Endothelial cell of umbilical vein (primary cell): Measurements from ENCODE around the gene PPP1R13B. TPM values are rescaled to one million over a fixed set of nuclear protein-coding genes. Genes with fewer than 3 reads are reported as not detected.

ENCODE experiments used
- BruUV-seq: library from RNA; stranded (reverse); fragments of 400-500 nt; replicated peaks from 2 replicates; lab custom pipeline; 2021; lab: Mats Ljungman, UMichigan
- CTCF ChIA-PET: fragments of 300-600, 350-600 bp; sonication (Branson Sonifier 250); formaldehyde crosslinking; loops from one replicate; lab custom pipeline; 2021; ENCODE audit warnings: antibody characterized with exemption, inconsistent platforms; lab: Charles Lee
- POLR2A ChIA-PET: fragments of 300-600, 350-600 bp; sonication (Branson Sonifier 250); formaldehyde crosslinking; loops from one replicate; lab custom pipeline; 2021; ENCODE audit warnings: antibody characterized with exemption, inconsistent platforms; lab: Charles Lee
- DNase-seq: peaks from one replicate; pipeline ENCODE4 v3.0.0-alpha.2; 2011; ENCODE audit warnings: low read depth, low spot score
- FAIRE-seq: peaks from 2 replicates; lab custom pipeline; 2011; peaks lifted over from hg19 to GRCh38; lab: Jason Lieb, UNC
- H2AFZ ChIP-seq: 2 replicates; pipeline ENCODE4 v1.6.0; 2012; ENCODE audit warnings: low read depth, low read length, control low read depth, inconsistent platforms
- H3K27ac ChIP-seq: 2 replicates; pipeline ENCODE4 v1.5.1; 2011; ENCODE audit warnings: low read depth, mild to moderate bottlenecking, control low read depth, low read length, moderate library complexity; ENCODE audit not compliant: insufficient read depth
- H3K27me3 ChIP-seq, 2 experiments: 2 replicates each; pipeline versions ENCODE4 v1.6.0 to v1.6.1; 2011; ENCODE audit warnings: low read length in 2 of 2, mixed read lengths in 1 of 2; ENCODE audit not compliant: control insufficient read depth in 2 of 2, insufficient read depth in 2 of 2
- H3K36me3 ChIP-seq, 2 experiments: 2 replicates in 1 of 2; 3 replicates in 1 of 2; pipeline ENCODE4 v1.5.1; 2011; ENCODE audit warnings: low read length in 2 of 2, mild to moderate bottlenecking in 1 of 2, moderate library complexity in 1 of 2; ENCODE audit not compliant: control insufficient read depth in 2 of 2, insufficient read depth in 2 of 2; ENCODE audit errors: extremely low read depth in 1 of 2
- H3K4me1 ChIP-seq: 3 replicates; pipeline ENCODE4 v1.5.1; 2011; ENCODE audit warnings: mild to moderate bottlenecking, low read length; ENCODE audit not compliant: control insufficient read depth, insufficient read depth; ENCODE audit errors: extremely low read depth
- H3K4me2 ChIP-seq: 2 replicates; pipeline ENCODE4 v1.6.1; 2011; ENCODE audit warnings: low read length, control low read depth, mixed read lengths; ENCODE audit not compliant: insufficient read depth
- H3K4me3 ChIP-seq, 3 experiments: fragments of 200-600 bp in 1 of 3; sonication (generic), shearing (Covaris generic) in 1 of 3; replicated peaks in 1 of 3; 2 replicates each; pipeline ENCODE4 v1.5.1; 2011 to 2016; ENCODE audit warnings: control low read depth in 3 of 3, low read length in 3 of 3, mild to moderate bottlenecking in 2 of 3, inconsistent platforms in 1 of 3, low read depth in 1 of 3, moderate library complexity in 1 of 3; ENCODE audit not compliant: insufficient read depth in 1 of 3
- H3K79me2 ChIP-seq: 2 replicates; pipeline ENCODE4 v1.6.0; 2012; ENCODE audit warnings: low read length, inconsistent platforms; ENCODE audit not compliant: control insufficient read depth, insufficient read depth
- H3K9ac ChIP-seq: replicated peaks from 2 replicates; pipeline ENCODE3; 2011; ENCODE audit warnings: low read length, control low read depth; ENCODE audit not compliant: insufficient read depth; ENCODE audit errors: extremely low read depth
- H3K9me1 ChIP-seq: replicated peaks from 3 replicates; pipeline ENCODE4 v1.6.0; 2011; ENCODE audit warnings: mild to moderate bottlenecking, low read length; ENCODE audit not compliant: control insufficient read depth, insufficient read depth; ENCODE audit errors: extremely low read depth
- H3K9me3 ChIP-seq: replicated peaks from 2 replicates; pipeline ENCODE4 v1.5.1; 2012; ENCODE audit warnings: low read length, inconsistent platforms; ENCODE audit not compliant: control insufficient read depth, insufficient read depth
- H4K20me1 ChIP-seq: replicated peaks from 2 replicates; pipeline ENCODE3; 2011; ENCODE audit warnings: mild to moderate bottlenecking, low read length; ENCODE audit not compliant: control insufficient read depth, insufficient read depth; ENCODE audit errors: extremely low read depth
- EZH2 ChIP-seq: IDR thresholded peaks from 2 replicates; pipeline ENCODE4 v1.6.1; 2012; ENCODE audit warnings: borderline replicate concordance, low read depth, mild to moderate bottlenecking, moderate library complexity, low read length, inconsistent platforms; ENCODE audit not compliant: severe bottlenecking
- FOS ChIP-seq: IDR thresholded peaks from 2 replicates; pipeline ENCODE4 v1.6.1; 2011; ENCODE audit warnings: mild to moderate bottlenecking, low read length, moderate library complexity, borderline replicate concordance; ENCODE audit not compliant: insufficient read depth
- GATA2 ChIP-seq: IDR thresholded peaks from 2 replicates; pipeline ENCODE4 v1.7.0; 2011; ENCODE audit warnings: low read depth, mild to moderate bottlenecking, moderate library complexity, mixed read lengths, low read length; ENCODE audit not compliant: insufficient read length, insufficient read depth
- MYC ChIP-seq: IDR thresholded peaks from one replicate; pipeline ENCODE4 v1.6.1; 2011; ENCODE audit warnings: mild to moderate bottlenecking, low read depth, low read length
- POLR2A ChIP-seq: IDR thresholded peaks from 2 replicates; pipeline ENCODE4 v1.6.1; 2012; ENCODE audit warnings: low read depth, mild to moderate bottlenecking, control low read depth, low read length
- dilution Hi-C: fragments of 300-500 bp; cut with MboI; formaldehyde crosslinking; loops from one replicate; pipeline ENCODE4 v1.15.0; 2019; ENCODE audit warnings: low sequenced_read_pairs; ENCODE audit not compliant: extremely low pct_ligation_motif_present
- intact Hi-C: fragments of 100-400 bp; cut with micrococcal nuclease; formaldehyde crosslinking; loops from one replicate; pipeline ENCODE4 v1.10.0; 2022
- polyA plus RNA-seq, 4 experiments: library from polyadenylated mRNA; depleted of rRNA in 3 of 4; stranded (reverse) in 3 of 4; unstranded in 1 of 4; fragments of >200 nt; gene quantifications; 2 replicates each; pipeline versions ENCODE4 v1.2.1 to v1.2.3, GENCODE V29; 2011 to 2012; ENCODE audit warnings: missing spikeins in 1 of 4
- total RNA-seq: library from RNA; stranded (reverse); gene quantifications from 2 replicates; pipeline ENCODE4 v1.2.3, GENCODE V29; 2021
- TF ChIP-seq, protein P1 (sequence below), 2 donors: IDR thresholded peaks; 1 replicate in 1 of 2; 2 replicates in 1 of 2; pipeline ENCODE4 v1.5.1; 2011; ENCODE audit warnings: low read length in 2 of 2, mild to moderate bottlenecking in 2 of 2, moderate library complexity in 2 of 2, control low read depth in 1 of 2, inconsistent platforms in 1 of 2, low read depth in 1 of 2; ENCODE audit not compliant: insufficient read depth in 1 of 2; ENCODE audit errors: extremely low read depth in 1 of 2

The PPP1R13B gene
- total and polyA plus RNA-seq, 2 donors (not counting 3 experiments of a cell fraction or from before 2014, with no cell fraction given), result 10.0 to 30.0 TPM

DNA sequence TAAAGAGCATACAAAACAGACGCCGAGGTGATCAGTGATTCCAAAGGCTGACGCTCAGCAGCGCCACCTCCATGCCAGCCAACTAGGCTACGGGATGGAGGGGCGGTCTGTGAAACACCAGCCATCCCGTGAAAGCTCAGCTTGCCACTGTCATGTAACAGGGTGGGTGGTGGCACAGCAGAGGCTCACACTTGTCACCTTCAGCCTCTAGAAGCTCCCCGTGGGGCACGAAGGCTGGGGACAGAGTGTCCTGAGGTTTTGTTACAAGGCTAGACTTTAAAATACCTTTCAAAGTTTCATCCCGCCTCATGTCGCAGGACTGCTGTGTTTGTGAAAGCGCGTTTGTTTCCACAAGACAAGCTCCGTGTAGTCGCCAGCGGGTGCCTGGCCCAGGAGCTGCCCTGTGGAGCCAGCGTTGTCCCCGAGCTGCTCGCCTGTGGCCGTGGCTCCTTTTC is 152.8 kb downstream of the PPP1R13B start:
- Histone ChIP-seq H3K4me3 (no peak overlapping the region), H3K4me1 (peaks cover 9% of the 10 kb centered on the region), H3K9ac (no peak overlapping the region), H4K20me1 (no peaks in the 10 kb centered on the region), H3K9me3 (no peaks in the 10 kb centered on the region), H3K4me2 (no peak overlapping the region), H3K9me1 (no peaks in the 10 kb centered on the region), H3K79me2 (peaks cover 4% of the 10 kb centered on the region), H3K27ac (no peak overlapping the region), H3K27me3 (no peaks in the 10 kb centered on the region), H2AFZ (no peak overlapping the region), H3K36me3 (peaks cover 6 to 25% of the 10 kb centered on the region in 2 experiments)
- CTCF ChIA-PET, result interaction anchor here (1.0 to 2.6 kb wide), 3 partner anchors 10 to 206 kb away, joined by 3 to 10 read pairs (median 9); no protein-coding TSS in a partner anchor
- no peak for TF ChIP-seq EZH2
- no peak for TF ChIP-seq GATA2
- TF ChIP-seq POLR2A, result no peak
- TF ChIP-seq FOS, result no peak
- no peak for TF ChIP-seq MYC
- TF ChIP-seq, protein P1, sequence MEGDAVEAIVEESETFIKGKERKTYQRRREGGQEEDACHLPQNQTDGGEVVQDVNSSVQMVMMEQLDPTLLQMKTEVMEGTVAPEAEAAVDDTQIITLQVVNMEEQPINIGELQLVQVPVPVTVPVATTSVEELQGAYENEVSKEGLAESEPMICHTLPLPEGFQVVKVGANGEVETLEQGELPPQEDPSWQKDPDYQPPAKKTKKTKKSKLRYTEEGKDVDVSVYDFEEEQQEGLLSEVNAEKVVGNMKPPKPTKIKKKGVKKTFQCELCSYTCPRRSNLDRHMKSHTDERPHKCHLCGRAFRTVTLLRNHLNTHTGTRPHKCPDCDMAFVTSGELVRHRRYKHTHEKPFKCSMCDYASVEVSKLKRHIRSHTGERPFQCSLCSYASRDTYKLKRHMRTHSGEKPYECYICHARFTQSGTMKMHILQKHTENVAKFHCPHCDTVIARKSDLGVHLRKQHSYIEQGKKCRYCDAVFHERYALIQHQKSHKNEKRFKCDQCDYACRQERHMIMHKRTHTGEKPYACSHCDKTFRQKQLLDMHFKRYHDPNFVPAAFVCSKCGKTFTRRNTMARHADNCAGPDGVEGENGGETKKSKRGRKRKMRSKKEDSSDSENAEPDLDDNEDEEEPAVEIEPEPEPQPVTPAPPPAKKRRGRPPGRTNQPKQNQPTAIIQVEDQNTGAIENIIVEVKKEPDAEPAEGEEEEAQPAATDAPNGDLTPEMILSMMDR (IDR thresholded peaks at IDR 0.05; ENCODE audit: extremely low read depth in 1 of 2, insufficient read depth in 1 of 2, low read depth in 1 of 2, low read length in 2 of 2), result no peak
- POLR2A ChIA-PET, result no interaction called here
- dilution Hi-C loops (no loop called here), intact Hi-C loops (no loop called here)
- FAIRE-seq (no peak), DNase-seq (no peak)
- no TSS peak for BruUV-seq
